Stimulated activated CD4-positive, alpha-beta T cell treated with anti-CD3 and anti-CD28 coated beads, Interleukin-2, amount 100 ng/mL, for 4 hours (primary cell): ENCODE results near the gene NLRP4.
"Not testable (repeated sequence)": the region's sequence is repeated elsewhere in the genome, so short reads cannot be mapped to it uniquely, and the experiment has no call there.

ENCODE experiments used
- DNase-seq: peaks from one replicate; pipeline ENCODE4 v3.0.0-alpha.2; 2020; ENCODE audit warnings: low read depth

The NLRP4 gene

GRCh38 chr19:55898911-55899310 is 62.6 kb downstream of the NLRP4 start:
- DNase-seq, result no peak

GRCh38 chr19:55901369-55902079 is 65.2 kb downstream of the NLRP4 start:
- no peak for DNase-seq

GRCh38 chr19:55902080-55902751 is 65.9 kb downstream of the NLRP4 start:
- no peak for DNase-seq

GRCh38 chr19:55907286-55907685 is 70.9 kb downstream of the NLRP4 start:
- DNase-seq, result no peak

- no peak for DNase-seq
These were observed 71.4 kb downstream of the NLRP4 start for GRCh38 chr19:55907746-55908145.

GRCh38 chr19:55909801-55910200 is 73.5 kb downstream of the NLRP4 start:
- DNase-seq, result no peak

GRCh38 chr19:55912916-55913315 is 76.6 kb downstream of the NLRP4 start:
- no peak for DNase-seq

- DNase-seq, result no peak
These were observed 77.4 kb downstream of the NLRP4 start for GRCh38 chr19:55913643-55914268.

GRCh38 chr19:55923556-55923955 is 87.2 kb downstream of the NLRP4 start:
- no peak for DNase-seq

GRCh38 chr19:55927991-55928390 is 91.7 kb downstream of the NLRP4 start:
- DNase-seq, result no peak

GRCh38 chr19:55929258-55929657 is 92.9 kb downstream of the NLRP4 start:
- DNase-seq, result not testable (repeated sequence)

- no peak for DNase-seq
These were observed 94.7 kb downstream of the NLRP4 start for GRCh38 chr19:55930996-55931515.
